GM12873 (cell line): Measurements from ENCODE around the gene S100A1.

Experiments used
- TF ChIP-seq, protein P1 (sequence below): IDR thresholded peaks from 2 replicates; pipeline ENCODE4 v1.5.1; 2012; ENCODE audit warnings: low read depth, mild to moderate bottlenecking, moderate library complexity, low read length, control low read depth; ENCODE audit not compliant: insufficient read depth; ENCODE audit errors: missing control alignments

S100A1 gene

DNA sequence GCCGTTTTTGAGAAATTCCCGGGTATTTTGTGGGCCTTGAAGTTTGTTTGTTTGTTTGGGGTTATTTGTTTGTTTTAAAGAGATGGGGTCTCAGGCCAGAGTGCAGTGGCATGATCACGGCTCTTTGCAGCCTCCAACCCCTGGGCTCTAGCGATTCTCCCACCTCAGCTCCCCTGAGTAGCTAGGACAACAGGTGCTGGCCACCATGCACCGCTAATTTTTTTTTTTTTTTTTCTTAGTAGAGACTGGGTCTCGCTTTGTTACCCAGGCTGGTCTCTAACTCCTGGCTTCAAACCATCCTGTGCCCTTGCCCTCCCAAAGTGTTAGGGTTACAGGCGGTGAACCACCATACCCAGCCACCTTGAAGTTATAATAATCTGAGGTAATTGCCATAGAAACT, 7.6 kb downstream of the S100A1 start:
- TF ChIP-seq, protein P1, sequence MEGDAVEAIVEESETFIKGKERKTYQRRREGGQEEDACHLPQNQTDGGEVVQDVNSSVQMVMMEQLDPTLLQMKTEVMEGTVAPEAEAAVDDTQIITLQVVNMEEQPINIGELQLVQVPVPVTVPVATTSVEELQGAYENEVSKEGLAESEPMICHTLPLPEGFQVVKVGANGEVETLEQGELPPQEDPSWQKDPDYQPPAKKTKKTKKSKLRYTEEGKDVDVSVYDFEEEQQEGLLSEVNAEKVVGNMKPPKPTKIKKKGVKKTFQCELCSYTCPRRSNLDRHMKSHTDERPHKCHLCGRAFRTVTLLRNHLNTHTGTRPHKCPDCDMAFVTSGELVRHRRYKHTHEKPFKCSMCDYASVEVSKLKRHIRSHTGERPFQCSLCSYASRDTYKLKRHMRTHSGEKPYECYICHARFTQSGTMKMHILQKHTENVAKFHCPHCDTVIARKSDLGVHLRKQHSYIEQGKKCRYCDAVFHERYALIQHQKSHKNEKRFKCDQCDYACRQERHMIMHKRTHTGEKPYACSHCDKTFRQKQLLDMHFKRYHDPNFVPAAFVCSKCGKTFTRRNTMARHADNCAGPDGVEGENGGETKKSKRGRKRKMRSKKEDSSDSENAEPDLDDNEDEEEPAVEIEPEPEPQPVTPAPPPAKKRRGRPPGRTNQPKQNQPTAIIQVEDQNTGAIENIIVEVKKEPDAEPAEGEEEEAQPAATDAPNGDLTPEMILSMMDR, result no peak

- TF ChIP-seq, protein P1, result no peak
Observed at GRCh38 chr1:153636312-153636711, 8.1 kb downstream of the S100A1 start.

DNA sequence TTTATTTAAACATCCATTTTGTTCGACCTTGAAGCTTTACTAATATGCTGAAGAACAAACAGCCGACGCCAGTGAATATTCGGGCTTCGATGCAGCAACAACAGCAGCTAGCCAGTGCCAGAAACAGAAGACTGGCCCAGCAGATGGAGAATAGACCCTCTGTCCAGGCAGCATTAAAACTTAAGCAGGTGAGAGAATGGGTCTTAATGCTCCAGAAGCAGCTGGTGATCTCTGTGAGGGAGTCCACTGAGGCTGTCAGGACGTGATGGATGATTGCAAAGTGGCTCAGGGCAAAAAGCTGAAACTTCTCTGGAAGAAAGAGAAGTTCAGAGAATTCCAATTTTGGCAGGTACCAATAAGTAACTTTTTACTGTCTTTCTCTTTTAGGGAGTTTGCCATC, 10.0 kb downstream of the S100A1 start:
- TF ChIP-seq, protein P1, result no peak

DNA sequence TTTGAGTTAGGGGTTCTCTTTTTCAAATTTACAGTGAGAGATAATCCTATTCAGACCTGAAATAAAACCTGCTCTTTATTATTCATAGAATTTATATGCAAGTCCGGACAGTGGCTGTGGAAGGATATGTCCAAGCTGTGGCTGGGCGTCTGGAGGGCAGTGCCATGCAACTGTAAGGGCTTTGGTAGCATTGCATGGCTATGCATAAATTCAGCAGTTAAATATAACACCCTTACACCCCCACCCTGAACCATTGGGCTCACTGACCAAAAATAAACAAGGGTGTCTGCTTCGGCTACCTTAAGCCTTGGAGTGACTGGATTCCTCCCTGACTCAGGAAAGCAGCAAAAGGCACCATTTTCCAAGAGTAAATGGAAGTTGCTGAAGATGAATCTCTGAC, 11.0 kb downstream of the S100A1 start:
- TF ChIP-seq, protein P1, result no peak

DNA sequence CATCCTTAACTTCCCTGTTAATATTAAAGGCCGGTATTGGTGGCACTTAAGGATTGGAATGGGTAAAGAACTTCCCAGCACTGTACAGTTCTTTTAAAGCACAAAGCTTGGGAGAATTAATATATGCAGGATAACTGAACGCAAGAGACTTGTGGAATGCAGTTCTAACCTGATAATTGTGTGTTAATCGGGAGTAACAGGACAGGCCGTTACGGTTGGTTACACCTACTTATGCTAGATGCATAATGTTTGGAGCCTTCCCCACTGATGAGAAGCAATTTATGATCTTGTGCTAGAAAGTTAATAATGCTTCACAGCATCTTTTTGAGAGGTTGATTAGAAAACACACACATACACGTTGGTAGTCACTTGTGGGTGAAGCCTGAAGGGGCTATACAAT, 12.6 kb downstream of the S100A1 start:
- TF ChIP-seq, protein P1, result no peak

GRCh38 chr1:153642161-153642560, 13.9 kb downstream of the S100A1 start:
- TF ChIP-seq, protein P1, result no peak

- TF ChIP-seq, protein P1, result no peak
Observed at GRCh38 chr1:153643100-153643499, 14.9 kb downstream of the S100A1 start.
